Measurements from ENCODE around the gene C11orf54.

C11orf54 gene

GRCh38 chr11:93729129-93729616, 12.3 kb upstream of the C11orf54 start:
- Histone ChIP-seq H3K36me3 (ENCODE audit: insufficient read depth, low read length) (peaks cover 93% of the 10 kb centered on the region), H3K27me3 (ENCODE audit: insufficient read depth, low read length, poor library complexity, severe bottlenecking) (no peaks in the 10 kb centered on the region), H3K79me2 (ENCODE audit: insufficient read depth, low read length) (peaks cover 15% of the 10 kb centered on the region), H3K9ac (ENCODE audit: low read depth, low read length, poor library complexity, severe bottlenecking) (no peak overlapping the region), H4K20me1 (ENCODE audit: insufficient read depth, low read length, poor library complexity, severe bottlenecking) (peaks cover 43% of the 10 kb centered on the region), H3K4me2 (ENCODE audit: low read depth, low read length, poor library complexity, severe bottlenecking) (no peak overlapping the region), H3K4me1 (ENCODE audit: insufficient read depth, low read length, poor library complexity, severe bottlenecking) (peaks cover 12% of the 10 kb centered on the region), H2AFZ (ENCODE audit: low read length) (no peak overlapping the region), H3F3A (ENCODE audit: low read depth) (peaks cover 18% of the 10 kb centered on the region; the same call in 1 of the 2 replicates), H3K9me3 (ENCODE audit: insufficient read depth, low read depth, low read length) (no peaks in the 10 kb centered on the region), H3K9me2 (replicated peaks; ENCODE audit: low read depth, low read length) (no peaks in the 10 kb centered on the region), H3K4me3 (ENCODE audit: low read length, poor library complexity, severe bottlenecking) (no peak overlapping the region)
- TF ChIP-seq EZH2phosphoT487 (IDR thresholded peaks at IDR 0.05; ENCODE audit: borderline replicate concordance) (no peak), CTCF (conservative IDR thresholded peaks at IDR 0.05; ENCODE audit: low read length) (no peak)

GRCh38 chr11:93730108-93731107, 11.1 kb upstream of the C11orf54 start:
- Histone ChIP-seq H3K9me2 (replicated peaks; ENCODE audit: low read depth, low read length) (no peaks in the 10 kb centered on the region), H3K4me2 (ENCODE audit: low read depth, low read length, poor library complexity, severe bottlenecking) (no peak overlapping the region), H3K27me3 (ENCODE audit: insufficient read depth, low read length, poor library complexity, severe bottlenecking) (no peaks in the 10 kb centered on the region), H3K4me1 (ENCODE audit: insufficient read depth, low read length, poor library complexity, severe bottlenecking) (peaks cover 23% of the 10 kb centered on the region), H3K79me2 (ENCODE audit: insufficient read depth, low read length) (peaks cover 28% of the 10 kb centered on the region), H3K9me3 (ENCODE audit: insufficient read depth, low read depth, low read length) (no peaks in the 10 kb centered on the region), H3F3A (ENCODE audit: low read depth) (peaks cover 18% of the 10 kb centered on the region; the same call in 1 of the 2 replicates), H4K20me1 (ENCODE audit: insufficient read depth, low read length, poor library complexity, severe bottlenecking) (peaks cover 56% of the 10 kb centered on the region), H3K36me3 (ENCODE audit: insufficient read depth, low read length) (peaks cover 98% of the 10 kb centered on the region), H2AFZ (ENCODE audit: low read length) (no peak overlapping the region), H3K9ac (ENCODE audit: low read depth, low read length, poor library complexity, severe bottlenecking) (no peak overlapping the region), H3K4me3 (ENCODE audit: low read length, poor library complexity, severe bottlenecking) (no peak overlapping the region)
- no peak for TF ChIP-seq EZH2phosphoT487 (IDR thresholded peaks at IDR 0.05; ENCODE audit: borderline replicate concordance)
- TF ChIP-seq CTCF (conservative IDR thresholded peaks at IDR 0.05; ENCODE audit: low read length): no peak

GRCh38 chr11:93732237-93732892, 9.1 kb upstream of the C11orf54 start:
- peak overlapping the region; percentile 25 for H3K4me2 ChIP-seq (ENCODE audit: low read depth, low read length, poor library complexity, severe bottlenecking)
- H3K9ac ChIP-seq (ENCODE audit: low read depth, low read length, poor library complexity, severe bottlenecking): no peak overlapping the region
- no peak for TF ChIP-seq CTCF (conservative IDR thresholded peaks at IDR 0.05; ENCODE audit: low read length)
- no peak for TF ChIP-seq EZH2phosphoT487 (IDR thresholded peaks at IDR 0.05; ENCODE audit: borderline replicate concordance)
- no peaks in the 10 kb centered on the region for H3K9me3 ChIP-seq (ENCODE audit: insufficient read depth, low read depth, low read length)
- peaks cover 43% of the 10 kb centered on the region for H3K4me1 ChIP-seq (ENCODE audit: insufficient read depth, low read length, poor library complexity, severe bottlenecking)
- H4K20me1 ChIP-seq (ENCODE audit: insufficient read depth, low read length, poor library complexity, severe bottlenecking): peaks cover 75% of the 10 kb centered on the region
- H3F3A ChIP-seq (ENCODE audit: low read depth): peaks cover 18% of the 10 kb centered on the region; the same call in 1 of the 2 replicates
- H2AFZ ChIP-seq (ENCODE audit: low read length): no peak overlapping the region
- no peaks in the 10 kb centered on the region for H3K9me2 ChIP-seq (replicated peaks; ENCODE audit: low read depth, low read length)
- peaks cover 47% of the 10 kb centered on the region for H3K79me2 ChIP-seq (ENCODE audit: insufficient read depth, low read length)
- H3K4me3 ChIP-seq (ENCODE audit: low read length, poor library complexity, severe bottlenecking): no peak overlapping the region
- H3K27me3 ChIP-seq (ENCODE audit: insufficient read depth, low read length, poor library complexity, severe bottlenecking): no peaks in the 10 kb centered on the region
- H3K36me3 ChIP-seq (ENCODE audit: insufficient read depth, low read length): peaks cover 100% of the 10 kb centered on the region
